ENCODE measurements around the gene PIGM.

The PIGM gene

GRCh38 chr1:160022330-160023310, 9.2 kb downstream of the PIGM start:
- Histone ChIP-seq H3K9me3 (ENCODE audit: low read depth, low read length) (no peaks in the 10 kb centered on the region), H3K27ac (no peak overlapping the region), H3K36me3 (ENCODE audit: insufficient read depth, low read length) (no peaks in the 10 kb centered on the region), H3K9ac (ENCODE audit: insufficient read length) (no peak overlapping the region), H3K4me3 (no peak overlapping the region)
- DNase-seq (ENCODE audit: low read depth, low spot score), result no peak
- no peak for TF ChIP-seq POLR2AphosphoS5 (IDR thresholded peaks at IDR 0.05; ENCODE audit: borderline replicate concordance, low read depth, low read length)
- no peak for TF ChIP-seq FOXP2 (optimal IDR thresholded peaks at IDR 0.05; ENCODE audit: control extremely low read depth, extremely low read length, insufficient read depth)
- no peak for TF ChIP-seq EZH2 (IDR thresholded peaks at IDR 0.05)

GRCh38 chr1:160021376-160022074, 10.3 kb downstream of the PIGM start:
- no peak overlapping the region for H3K4me3 ChIP-seq
- H3K9me3 ChIP-seq (ENCODE audit: low read depth, low read length), result no peaks in the 10 kb centered on the region
- no peak for DNase-seq (ENCODE audit: low read depth, low spot score)
- no peak for TF ChIP-seq POLR2AphosphoS5 (IDR thresholded peaks at IDR 0.05; ENCODE audit: borderline replicate concordance, low read depth, low read length)
- TF ChIP-seq FOXP2 (optimal IDR thresholded peaks at IDR 0.05; ENCODE audit: control extremely low read depth, extremely low read length, insufficient read depth), result no peak
- no peak for TF ChIP-seq EZH2 (IDR thresholded peaks at IDR 0.05)
- no peaks in the 10 kb centered on the region for H3K36me3 ChIP-seq (ENCODE audit: insufficient read depth, low read length)
- no peak overlapping the region for H3K9ac ChIP-seq (ENCODE audit: insufficient read length)
- H3K27ac ChIP-seq, result no peak overlapping the region

GRCh38 chr1:160020196-160020595, 11.6 kb downstream of the PIGM start:
- H3K9ac ChIP-seq (ENCODE audit: insufficient read length), result no peak overlapping the region
- TF ChIP-seq POLR2AphosphoS5 (IDR thresholded peaks at IDR 0.05; ENCODE audit: borderline replicate concordance, low read depth, low read length) (no peak), EZH2 (IDR thresholded peaks at IDR 0.05) (no peak), FOXP2 (optimal IDR thresholded peaks at IDR 0.05; ENCODE audit: control extremely low read depth, extremely low read length, insufficient read depth) (no peak)
- H3K36me3 ChIP-seq (ENCODE audit: insufficient read depth, low read length), result no peaks in the 10 kb centered on the region
- DNase-seq (ENCODE audit: low read depth, low spot score), result no peak
- no peak overlapping the region for H3K27ac ChIP-seq
- H3K9me3 ChIP-seq (ENCODE audit: low read depth, low read length), result no peaks in the 10 kb centered on the region
- H3K4me3 ChIP-seq, result no peak overlapping the region

- Histone ChIP-seq H3K9ac (ENCODE audit: insufficient read length) (no peak overlapping the region), H3K4me3 (no peak overlapping the region), H3K27ac (no peak overlapping the region), H3K9me3 (ENCODE audit: low read depth, low read length) (no peaks in the 10 kb centered on the region), H3K36me3 (ENCODE audit: insufficient read depth, low read length) (no peaks in the 10 kb centered on the region)
- TF ChIP-seq POLR2AphosphoS5 (IDR thresholded peaks at IDR 0.05; ENCODE audit: borderline replicate concordance, low read depth, low read length) (no peak), FOXP2 (optimal IDR thresholded peaks at IDR 0.05; ENCODE audit: control extremely low read depth, extremely low read length, insufficient read depth) (no peak), EZH2 (IDR thresholded peaks at IDR 0.05) (no peak)
- no peak for DNase-seq (ENCODE audit: low read depth, low spot score)
These were observed 12.9 kb downstream of the PIGM start for GRCh38 chr1:160018900-160019299.

GRCh38 chr1:160018347-160018746, 13.4 kb downstream of the PIGM start:
- no peak overlapping the region for H3K4me3 ChIP-seq
- H3K27ac ChIP-seq, result no peak overlapping the region
- TF ChIP-seq FOXP2 (optimal IDR thresholded peaks at IDR 0.05; ENCODE audit: control extremely low read depth, extremely low read length, insufficient read depth) (no peak), POLR2AphosphoS5 (IDR thresholded peaks at IDR 0.05; ENCODE audit: borderline replicate concordance, low read depth, low read length) (no peak), EZH2 (IDR thresholded peaks at IDR 0.05) (no peak)
- no peak for DNase-seq (ENCODE audit: low read depth, low spot score)
- H3K36me3 ChIP-seq (ENCODE audit: insufficient read depth, low read length), result no peaks in the 10 kb centered on the region
- H3K9me3 ChIP-seq (ENCODE audit: low read depth, low read length), result no peaks in the 10 kb centered on the region
- no peak overlapping the region for H3K9ac ChIP-seq (ENCODE audit: insufficient read length)

GRCh38 chr1:160017592-160017991, 14.2 kb downstream of the PIGM start:
- H3K27ac ChIP-seq, result no peak overlapping the region

GRCh38 chr1:160011781-160012180, 20.0 kb downstream of the PIGM start:
- H3K4me3 ChIP-seq, result no peak overlapping the region
- no peak overlapping the region for H3K27ac ChIP-seq
- no peaks in the 10 kb centered on the region for H3K36me3 ChIP-seq (ENCODE audit: insufficient read depth, low read length)
- H3K9ac ChIP-seq (ENCODE audit: insufficient read length), result no peak overlapping the region
- DNase-seq (ENCODE audit: low read depth, low spot score), result no peak
- TF ChIP-seq POLR2AphosphoS5 (IDR thresholded peaks at IDR 0.05; ENCODE audit: borderline replicate concordance, low read depth, low read length), result no peak
- no peak for TF ChIP-seq FOXP2 (optimal IDR thresholded peaks at IDR 0.05; ENCODE audit: control extremely low read depth, extremely low read length, insufficient read depth)
- TF ChIP-seq EZH2 (IDR thresholded peaks at IDR 0.05), result no peak
- H3K9me3 ChIP-seq (ENCODE audit: low read depth, low read length), result no peaks in the 10 kb centered on the region

More at GRCh38 chr1:160017592-160017991, 14.2 kb downstream of the PIGM start:
- H3K36me3 ChIP-seq (ENCODE audit: insufficient read depth, low read length), result no peaks in the 10 kb centered on the region
- H3K9me3 ChIP-seq (ENCODE audit: low read depth, low read length), result no peaks in the 10 kb centered on the region
- no peak overlapping the region for H3K9ac ChIP-seq (ENCODE audit: insufficient read length)
- TF ChIP-seq POLR2AphosphoS5 (IDR thresholded peaks at IDR 0.05; ENCODE audit: borderline replicate concordance, low read depth, low read length) (no peak), FOXP2 (optimal IDR thresholded peaks at IDR 0.05; ENCODE audit: control extremely low read depth, extremely low read length, insufficient read depth) (no peak), EZH2 (IDR thresholded peaks at IDR 0.05) (no peak)
- DNase-seq (ENCODE audit: low read depth, low spot score), result no peak
- no peak overlapping the region for H3K4me3 ChIP-seq

GRCh38 chr1:160009801-160010200, 22.0 kb downstream of the PIGM start:
- no peaks in the 10 kb centered on the region for H3K36me3 ChIP-seq (ENCODE audit: insufficient read depth, low read length)
- no peak overlapping the region for H3K9ac ChIP-seq (ENCODE audit: insufficient read length)
- no peaks in the 10 kb centered on the region for H3K9me3 ChIP-seq (ENCODE audit: low read depth, low read length)
- no peak for TF ChIP-seq FOXP2 (optimal IDR thresholded peaks at IDR 0.05; ENCODE audit: control extremely low read depth, extremely low read length, insufficient read depth)
- no peak for TF ChIP-seq EZH2 (IDR thresholded peaks at IDR 0.05)
- no peak for TF ChIP-seq POLR2AphosphoS5 (IDR thresholded peaks at IDR 0.05; ENCODE audit: borderline replicate concordance, low read depth, low read length)
- no peak overlapping the region for H3K4me3 ChIP-seq
- no peak overlapping the region for H3K27ac ChIP-seq
- DNase-seq (ENCODE audit: low read depth, low spot score), result no peak
